HEK293 (cell line): ENCODE results near the gene SWAP70.

Experiments used
- REST ChIP-seq: fragments of 450-650 bp; formaldehyde crosslinking; IDR thresholded peaks from 2 replicates; pipeline ENCODE4 v1.5.1; 2016; ENCODE audit warnings: missing biosample characterization, missing genetic modification characterization
- ZNF302 ChIP-seq: fragments of 450-650 bp; formaldehyde crosslinking; IDR thresholded peaks from 2 replicates; pipeline ENCODE4 v1.5.1; 2016; ENCODE audit warnings: missing biosample characterization, missing genetic modification characterization, low read depth
- ZNF324 ChIP-seq: fragments of 450-650 bp; formaldehyde crosslinking; IDR thresholded peaks from 2 replicates; pipeline ENCODE4 v1.5.1; 2016; ENCODE audit warnings: missing biosample characterization, missing genetic modification characterization
- ZNF341 ChIP-seq: fragments of 450-650 bp; formaldehyde crosslinking; IDR thresholded peaks from 2 replicates; pipeline ENCODE4; 2016; ENCODE audit warnings: low read depth, missing biosample characterization, missing genetic modification characterization
- ZNF747 ChIP-seq: fragments of 450-650 bp; formaldehyde crosslinking; IDR thresholded peaks from 2 replicates; pipeline ENCODE4 v1.5.1; 2016; ENCODE audit warnings: missing biosample characterization, missing genetic modification characterization
- ZNF777 ChIP-seq: fragments of 450-650 bp; formaldehyde crosslinking; IDR thresholded peaks from 2 replicates; pipeline ENCODE4 v1.5.1; 2017; ENCODE audit warnings: missing biosample characterization, missing genetic modification characterization, borderline replicate concordance
- TF ChIP-seq, protein P1 (sequence below): fragments of 450-650 bp; formaldehyde crosslinking; IDR thresholded peaks from 2 replicates; pipeline ENCODE4 v1.5.1; 2016; ENCODE audit warnings: missing biosample characterization, missing genetic modification characterization
- TF ChIP-seq, protein P2 (sequence below): fragments of 450-650 bp; formaldehyde crosslinking; IDR thresholded peaks from 2 replicates; pipeline ENCODE4 v1.5.1; 2016; ENCODE audit warnings: missing biosample characterization, missing genetic modification characterization

DNA sequence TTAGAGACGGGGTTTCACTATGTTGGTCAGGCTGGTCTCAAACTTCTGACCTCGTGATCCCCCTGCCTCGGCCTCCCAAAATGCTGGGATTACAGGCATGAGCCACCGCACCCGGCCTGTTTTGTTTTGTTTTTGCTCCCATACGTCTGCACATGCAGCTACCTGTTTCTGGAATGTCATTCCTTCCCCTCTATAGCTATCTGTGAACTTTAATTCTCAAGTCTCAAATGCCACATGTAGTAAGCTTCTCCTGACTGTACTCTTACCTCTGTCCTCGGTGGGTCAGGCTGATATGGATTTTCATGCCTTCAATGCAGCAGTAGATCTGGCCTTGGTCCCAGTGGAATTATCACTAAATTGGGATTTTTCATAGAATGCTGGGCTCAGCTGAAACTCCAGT, 12.4 kb upstream of the SWAP70 start:
- TF ChIP-seq, protein P1, sequence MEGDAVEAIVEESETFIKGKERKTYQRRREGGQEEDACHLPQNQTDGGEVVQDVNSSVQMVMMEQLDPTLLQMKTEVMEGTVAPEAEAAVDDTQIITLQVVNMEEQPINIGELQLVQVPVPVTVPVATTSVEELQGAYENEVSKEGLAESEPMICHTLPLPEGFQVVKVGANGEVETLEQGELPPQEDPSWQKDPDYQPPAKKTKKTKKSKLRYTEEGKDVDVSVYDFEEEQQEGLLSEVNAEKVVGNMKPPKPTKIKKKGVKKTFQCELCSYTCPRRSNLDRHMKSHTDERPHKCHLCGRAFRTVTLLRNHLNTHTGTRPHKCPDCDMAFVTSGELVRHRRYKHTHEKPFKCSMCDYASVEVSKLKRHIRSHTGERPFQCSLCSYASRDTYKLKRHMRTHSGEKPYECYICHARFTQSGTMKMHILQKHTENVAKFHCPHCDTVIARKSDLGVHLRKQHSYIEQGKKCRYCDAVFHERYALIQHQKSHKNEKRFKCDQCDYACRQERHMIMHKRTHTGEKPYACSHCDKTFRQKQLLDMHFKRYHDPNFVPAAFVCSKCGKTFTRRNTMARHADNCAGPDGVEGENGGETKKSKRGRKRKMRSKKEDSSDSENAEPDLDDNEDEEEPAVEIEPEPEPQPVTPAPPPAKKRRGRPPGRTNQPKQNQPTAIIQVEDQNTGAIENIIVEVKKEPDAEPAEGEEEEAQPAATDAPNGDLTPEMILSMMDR (tag by site-specific recombination): no peak
- TF ChIP-seq ZNF747 (tag by site-specific recombination) (no peak), ZNF777 (tag by site-specific recombination) (no peak), ZNF302 (tag by site-specific recombination) (no peak), ZNF341 (tag by site-specific recombination) (no peak), REST (no peak), ZNF324 (tag by site-specific recombination) (no peak)
- TF ChIP-seq, protein P2, sequence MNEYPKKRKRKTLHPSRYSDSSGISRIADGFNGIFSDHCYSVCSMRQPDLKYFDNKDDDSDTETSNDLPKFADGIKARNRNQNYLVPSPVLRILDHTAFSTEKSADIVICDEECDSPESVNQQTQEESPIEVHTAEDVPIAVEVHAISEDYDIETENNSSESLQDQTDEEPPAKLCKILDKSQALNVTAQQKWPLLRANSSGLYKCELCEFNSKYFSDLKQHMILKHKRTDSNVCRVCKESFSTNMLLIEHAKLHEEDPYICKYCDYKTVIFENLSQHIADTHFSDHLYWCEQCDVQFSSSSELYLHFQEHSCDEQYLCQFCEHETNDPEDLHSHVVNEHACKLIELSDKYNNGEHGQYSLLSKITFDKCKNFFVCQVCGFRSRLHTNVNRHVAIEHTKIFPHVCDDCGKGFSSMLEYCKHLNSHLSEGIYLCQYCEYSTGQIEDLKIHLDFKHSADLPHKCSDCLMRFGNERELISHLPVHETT (tag by site-specific recombination): no peak
